ENCODE results near the gene SCN1B.
"Not testable (repeated sequence)": the region's sequence is repeated elsewhere in the genome, so short reads cannot be mapped to it uniquely, and the experiment has no call there.

GRCh38 chr19:35029275-35029736, 964 bp upstream of the SCN1B start:
- not testable (repeated sequence) for TF ChIP-seq CTCF, POLR2A (IDR thresholded peaks at IDR 0.05)
